ENCODE data around the gene SHLD2.
"Not testable (repeated sequence)": the region's sequence is repeated elsewhere in the genome, so short reads cannot be mapped to it uniquely, and the experiment has no call there.

Gene SHLD2

GRCh38 chr10:87213806-87214205 lies 118.8 kb downstream of the SHLD2 start:
- not testable (repeated sequence) for H3K4me2 ChIP-seq (ENCODE audit: low read length); H3K27ac ChIP-seq; H3K36me3 ChIP-seq (ENCODE audit: control insufficient read depth, insufficient read depth, low read length); H3K27me3 ChIP-seq (ENCODE audit: control insufficient read depth, insufficient read depth, low read length); H2AFZ ChIP-seq; H3K4me3 ChIP-seq (ENCODE audit: low read depth, low read length); H3K79me2 ChIP-seq; H3K9me3 ChIP-seq (ENCODE audit: control insufficient read depth, low read length); H3K4me1 ChIP-seq; H3K9ac ChIP-seq

- not testable (repeated sequence) for H3K27me3 ChIP-seq (ENCODE audit: control insufficient read depth, insufficient read depth, low read length); H3K27ac ChIP-seq; H3K9ac ChIP-seq; H3K9me3 ChIP-seq (ENCODE audit: control insufficient read depth, low read length); H3K4me2 ChIP-seq (ENCODE audit: low read length); H3K36me3 ChIP-seq (ENCODE audit: control insufficient read depth, insufficient read depth, low read length); H2AFZ ChIP-seq; H3K79me2 ChIP-seq; H3K4me1 ChIP-seq; H3K4me3 ChIP-seq (ENCODE audit: low read depth, low read length)
Observed at GRCh38 chr10:87216120-87216519, 121.1 kb downstream of the SHLD2 start.

- H3K9ac ChIP-seq; H3K27ac ChIP-seq; H2AFZ ChIP-seq; H3K4me1 ChIP-seq; H3K4me2 ChIP-seq (ENCODE audit: low read length); H3K4me3 ChIP-seq (ENCODE audit: low read depth, low read length); H3K9me3 ChIP-seq (ENCODE audit: control insufficient read depth, low read length); H3K36me3 ChIP-seq (ENCODE audit: control insufficient read depth, insufficient read depth, low read length); H3K27me3 ChIP-seq (ENCODE audit: control insufficient read depth, insufficient read depth, low read length); H3K79me2 ChIP-seq: not testable (repeated sequence)
Observed at GRCh38 chr10:87219370-87219769, 124.4 kb downstream of the SHLD2 start.

- not testable (repeated sequence) for H3K4me3 ChIP-seq (ENCODE audit: low read depth, low read length); H3K36me3 ChIP-seq (ENCODE audit: control insufficient read depth, insufficient read depth, low read length); H2AFZ ChIP-seq; H3K79me2 ChIP-seq; H3K4me2 ChIP-seq (ENCODE audit: low read length); H3K27me3 ChIP-seq (ENCODE audit: control insufficient read depth, insufficient read depth, low read length); H3K27ac ChIP-seq; H3K9ac ChIP-seq; H3K9me3 ChIP-seq (ENCODE audit: control insufficient read depth, low read length); H3K4me1 ChIP-seq
Observed at GRCh38 chr10:87222789-87223188, 127.8 kb downstream of the SHLD2 start.

GRCh38 chr10:87225148-87225547 lies 130.1 kb downstream of the SHLD2 start, which contains the start of gene NUTM2A:
NUTM2A (plus strand) TSS chr10:87225448; CDS start chr10:87225831, 383 bp downstream.
- H3K27ac ChIP-seq; H3K79me2 ChIP-seq; H3K27me3 ChIP-seq (ENCODE audit: control insufficient read depth, insufficient read depth, low read length); H3K4me3 ChIP-seq (ENCODE audit: low read depth, low read length); H3K9ac ChIP-seq; H3K4me1 ChIP-seq; H3K36me3 ChIP-seq (ENCODE audit: control insufficient read depth, insufficient read depth, low read length); H2AFZ ChIP-seq; H3K9me3 ChIP-seq (ENCODE audit: control insufficient read depth, low read length); H3K4me2 ChIP-seq (ENCODE audit: low read length): not testable (repeated sequence)

- H3K79me2 ChIP-seq; H3K4me1 ChIP-seq; H3K4me3 ChIP-seq (ENCODE audit: low read depth, low read length); H3K27ac ChIP-seq; H3K4me2 ChIP-seq (ENCODE audit: low read length); H3K36me3 ChIP-seq (ENCODE audit: control insufficient read depth, insufficient read depth, low read length); H2AFZ ChIP-seq; H3K9me3 ChIP-seq (ENCODE audit: control insufficient read depth, low read length); H3K27me3 ChIP-seq (ENCODE audit: control insufficient read depth, insufficient read depth, low read length); H3K9ac ChIP-seq: not testable (repeated sequence)
Observed at GRCh38 chr10:87228247-87228646, 133.2 kb downstream of the SHLD2 start.

- H3K79me2 ChIP-seq; H3K36me3 ChIP-seq (ENCODE audit: control insufficient read depth, insufficient read depth, low read length); H3K4me1 ChIP-seq; H3K27me3 ChIP-seq (ENCODE audit: control insufficient read depth, insufficient read depth, low read length); H3K27ac ChIP-seq; H3K4me2 ChIP-seq (ENCODE audit: low read length); H3K4me3 ChIP-seq (ENCODE audit: low read depth, low read length); H2AFZ ChIP-seq; H3K9ac ChIP-seq; H3K9me3 ChIP-seq (ENCODE audit: control insufficient read depth, low read length): not testable (repeated sequence)
Observed at GRCh38 chr10:87229211-87229610, 134.2 kb downstream of the SHLD2 start.

GRCh38 chr10:87234854-87235253 lies 139.8 kb downstream of the SHLD2 start:
- H3K27ac ChIP-seq; H3K4me3 ChIP-seq (ENCODE audit: low read depth, low read length); H3K9me3 ChIP-seq (ENCODE audit: control insufficient read depth, low read length); H3K9ac ChIP-seq; H3K4me1 ChIP-seq; H3K27me3 ChIP-seq (ENCODE audit: control insufficient read depth, insufficient read depth, low read length); H3K36me3 ChIP-seq (ENCODE audit: control insufficient read depth, insufficient read depth, low read length); H2AFZ ChIP-seq; H3K79me2 ChIP-seq; H3K4me2 ChIP-seq (ENCODE audit: low read length): not testable (repeated sequence)

GRCh38 chr10:87237244-87237643 lies 142.2 kb downstream of the SHLD2 start:
- H3K4me1 ChIP-seq; H3K79me2 ChIP-seq; H3K4me3 ChIP-seq (ENCODE audit: low read depth, low read length); H2AFZ ChIP-seq; H3K9me3 ChIP-seq (ENCODE audit: control insufficient read depth, low read length); H3K9ac ChIP-seq; H3K27me3 ChIP-seq (ENCODE audit: control insufficient read depth, insufficient read depth, low read length); H3K4me2 ChIP-seq (ENCODE audit: low read length); H3K27ac ChIP-seq; H3K36me3 ChIP-seq (ENCODE audit: control insufficient read depth, insufficient read depth, low read length): not testable (repeated sequence)

GRCh38 chr10:87239346-87239808 lies 144.4 kb downstream of the SHLD2 start:
- H3K4me3 ChIP-seq (ENCODE audit: low read depth, low read length); H3K27me3 ChIP-seq (ENCODE audit: control insufficient read depth, insufficient read depth, low read length); H3K79me2 ChIP-seq; H3K27ac ChIP-seq; H2AFZ ChIP-seq; H3K9me3 ChIP-seq (ENCODE audit: control insufficient read depth, low read length); H3K9ac ChIP-seq; H3K4me2 ChIP-seq (ENCODE audit: low read length); H3K36me3 ChIP-seq (ENCODE audit: control insufficient read depth, insufficient read depth, low read length); H3K4me1 ChIP-seq: not testable (repeated sequence)
